Hindlimb muscle (tissue), 1 donor: Measurements from ENCODE around the gene BCAP31. TPM values are rescaled to one million over a fixed set of nuclear protein-coding genes. Genes with fewer than 3 reads are reported as not detected.
A peak's percentile ranks its signal among the peaks of the same experiment; 100 is the strongest.

ENCODE experiments used
- DNase-seq: peaks from one replicate; pipeline ENCODE4 v3.0.0-alpha.2; 2013
- polyA plus RNA-seq: library from polyadenylated mRNA; unstranded; fragments of 120-200 nt; gene quantifications from one replicate; pipeline ENCODE4 v1.2.1, GENCODE V29; 2013; ENCODE audit not compliant: insufficient read length

BCAP31 gene
- polyA plus RNA-seq, result 80.6 TPM

DNA sequence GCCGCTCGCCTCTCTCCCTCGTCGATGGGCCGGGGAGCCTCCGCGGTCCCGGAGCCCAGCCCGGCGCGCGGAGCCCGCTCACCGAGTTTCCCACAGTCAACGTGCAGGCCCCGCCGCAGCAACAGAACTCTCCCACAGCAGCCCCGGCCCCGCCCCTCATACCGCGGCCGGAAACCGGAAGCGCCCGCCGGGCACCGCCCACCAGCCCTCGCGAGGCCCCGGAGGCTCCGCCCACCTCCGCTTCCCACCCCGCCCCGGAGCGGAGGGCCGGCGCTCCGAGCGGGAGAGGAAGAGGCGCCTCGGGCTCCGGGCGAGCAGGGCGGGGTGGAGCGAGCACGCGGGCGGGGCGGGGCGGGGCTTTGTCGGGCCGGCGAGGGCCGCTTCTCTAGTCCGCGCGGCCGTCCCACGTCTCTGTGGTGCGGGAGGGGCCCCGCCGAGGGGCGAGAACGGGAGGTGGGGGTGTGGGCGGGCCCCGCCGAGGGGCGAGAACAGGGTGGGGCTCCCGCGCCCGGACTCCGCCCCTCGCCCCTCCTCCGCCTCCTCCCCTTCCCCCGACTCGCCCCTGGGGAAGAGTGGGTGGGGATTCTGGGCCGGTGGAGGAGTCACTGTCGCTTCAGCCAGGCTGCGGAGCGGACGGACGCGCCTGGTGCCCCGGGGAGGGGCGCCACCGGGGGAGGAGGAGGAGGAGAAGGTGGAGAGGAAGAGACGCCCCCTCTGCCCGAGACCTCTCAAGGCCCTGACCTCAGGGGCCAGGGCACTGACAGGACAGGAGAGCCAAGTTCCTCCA, at the start of gene BCAP31, which contains the start of gene ABCD1:
Gene BCAP31 (minus strand): TSS at position 136 of the 787 bp plus-strand sequence. CDS start 1,143 bp downstream, outside the sequence.
Gene ABCD1 (plus strand): TSS at position 605 of the 787 bp plus-strand sequence. CDS start 411 bp downstream, outside the sequence.
- peak; percentile 88 for DNase-seq

DNA sequence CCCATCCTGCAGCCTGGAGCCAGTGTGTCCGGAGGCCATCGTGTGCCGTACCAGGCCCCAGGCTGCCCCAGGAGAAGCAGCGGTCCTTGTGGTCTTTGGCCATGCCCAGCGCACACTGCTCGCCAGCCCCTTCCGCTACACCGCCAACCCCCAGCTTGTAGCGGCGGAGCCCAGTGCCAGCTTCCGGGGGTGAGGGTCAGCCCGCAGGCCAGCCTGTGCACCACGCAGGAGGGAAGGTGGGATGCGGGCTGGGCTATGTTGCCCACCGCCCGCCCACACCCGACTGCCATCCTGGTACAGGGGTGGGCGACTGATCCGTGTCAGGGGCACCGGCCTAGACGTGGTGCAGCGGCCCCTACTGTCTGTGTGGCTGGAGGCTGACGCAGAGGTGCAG, 49.0 kb upstream of the BCAP31 start:
- no peak for DNase-seq

DNA sequence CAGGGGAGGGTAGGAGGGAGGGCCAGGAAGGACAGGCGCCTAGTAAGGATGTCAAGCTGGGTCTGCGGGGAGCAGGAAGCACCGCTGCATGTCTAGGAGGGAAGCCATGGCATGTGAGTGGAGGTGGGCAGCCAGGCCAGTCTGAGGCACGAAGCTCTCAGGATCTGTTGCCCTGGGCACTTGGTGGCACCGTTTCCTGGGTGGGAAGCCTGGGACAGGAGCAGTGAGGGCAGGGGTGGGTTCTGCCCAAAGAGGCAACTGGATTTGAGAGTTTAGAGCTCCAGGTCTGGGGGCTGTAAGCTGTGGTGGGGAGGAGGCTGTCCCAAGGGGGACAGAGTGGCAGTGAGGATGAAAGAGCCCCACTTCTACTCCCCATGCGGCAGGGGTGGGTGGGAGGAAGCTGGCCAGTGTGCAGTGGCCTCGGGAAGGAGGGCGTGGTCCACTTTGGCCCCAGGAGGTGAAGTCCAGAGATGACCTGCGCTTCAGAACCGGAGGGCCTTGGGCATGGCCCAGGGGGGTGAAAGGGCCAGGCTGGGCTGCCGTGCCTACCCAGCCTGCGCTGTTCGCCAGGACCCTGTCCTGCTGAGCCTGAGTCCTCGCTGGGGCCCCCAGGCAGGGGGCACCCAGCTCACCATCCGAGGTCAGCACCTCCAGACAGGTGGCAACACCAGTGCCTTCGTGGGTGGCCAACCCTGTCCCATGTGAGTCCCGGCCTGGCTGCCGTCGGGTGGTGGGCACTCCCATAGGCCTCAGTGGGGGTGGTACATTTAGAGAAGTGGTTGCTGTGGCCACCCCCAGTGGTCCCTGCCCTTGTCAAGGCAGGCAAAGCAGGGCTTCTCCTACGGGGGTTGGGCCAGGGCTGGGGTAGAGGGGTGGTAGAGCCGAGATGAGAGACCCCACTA, 48.4 kb upstream of the BCAP31 start:
- DNase-seq, result no peak

DNA sequence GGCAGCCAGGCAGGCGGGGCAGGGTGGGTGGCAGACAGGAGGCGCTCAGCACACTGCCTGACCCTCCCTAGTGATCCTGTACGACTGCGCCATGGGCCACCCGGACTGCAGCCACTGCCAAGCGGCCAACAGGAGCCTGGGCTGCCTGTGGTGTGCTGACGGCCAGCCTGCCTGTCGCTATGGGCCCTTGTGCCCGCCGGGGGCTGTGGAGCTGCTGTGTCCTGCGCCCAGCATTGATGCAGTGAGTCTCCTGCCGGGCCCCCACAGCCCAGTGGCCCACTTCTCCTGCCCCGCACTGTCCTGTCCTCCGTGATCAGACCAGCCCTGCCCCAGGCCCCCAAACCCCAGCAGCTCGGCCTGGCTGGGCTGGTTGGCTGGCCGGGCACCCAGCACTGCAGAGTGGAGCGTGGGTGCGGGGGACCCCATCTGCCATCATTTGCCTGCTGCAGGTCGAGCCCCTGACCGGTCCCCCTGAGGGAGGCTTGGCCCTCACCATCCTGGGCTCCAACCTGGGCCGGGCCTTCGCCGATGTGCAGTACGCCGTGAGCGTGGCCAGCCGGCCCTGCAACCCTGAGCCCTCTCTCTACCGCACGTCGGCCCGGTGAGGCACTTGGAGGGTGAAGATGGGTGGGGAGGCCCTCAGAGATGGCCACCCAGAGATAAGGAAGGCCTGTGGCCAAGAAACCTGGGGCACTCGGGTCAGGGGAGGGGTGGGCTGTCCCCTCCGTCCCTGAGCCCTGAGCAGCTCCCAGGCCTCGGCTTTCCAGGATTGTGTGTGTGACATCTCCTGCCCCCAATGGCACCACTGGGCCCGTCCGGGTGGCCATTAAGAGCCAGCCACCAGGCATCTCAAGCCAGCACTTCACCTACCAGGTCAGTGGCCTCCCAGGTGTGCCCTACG, 47.5 kb upstream of the BCAP31 start:
- no peak for DNase-seq

DNA sequence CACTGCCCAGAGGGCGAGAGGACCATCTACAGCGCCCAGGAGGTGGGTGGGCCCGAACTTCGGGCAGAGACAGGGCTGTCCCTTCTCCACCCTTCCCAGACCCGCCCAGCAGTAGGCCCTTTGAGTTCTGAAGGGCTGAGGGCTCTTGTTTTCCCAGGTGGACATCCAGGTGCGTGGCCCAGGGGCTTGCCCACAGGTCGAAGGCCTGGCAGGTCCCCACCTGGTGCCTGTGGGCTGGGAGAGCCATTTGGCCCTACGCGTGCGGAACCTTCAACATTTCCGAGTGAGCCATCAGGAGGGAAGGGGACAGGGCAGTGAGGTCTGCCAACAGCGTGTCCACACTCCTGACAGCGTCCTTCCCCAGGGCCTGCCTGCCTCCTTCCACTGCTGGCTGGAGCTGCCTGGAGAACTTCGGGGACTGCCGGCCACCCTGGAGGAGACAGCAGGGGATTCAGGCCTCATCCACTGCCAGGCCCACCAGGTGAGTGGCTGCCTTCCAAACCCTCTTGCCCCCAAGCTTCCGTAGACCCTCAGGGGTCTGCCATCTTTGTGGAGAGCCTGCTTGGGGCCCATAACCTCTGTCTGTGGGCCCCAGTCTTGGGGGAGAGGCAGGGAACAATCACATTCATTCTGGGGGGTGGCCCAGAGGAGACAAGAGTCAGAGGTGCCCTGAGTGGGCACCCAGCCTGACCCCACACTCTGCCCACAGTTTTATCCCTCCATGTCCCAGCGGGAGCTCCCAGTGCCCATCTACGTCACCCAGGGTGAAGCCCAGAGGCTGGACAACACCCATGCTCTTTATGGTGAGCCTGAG, 46.6 kb upstream of the BCAP31 start:
- DNase-seq, result no peak

DNA sequence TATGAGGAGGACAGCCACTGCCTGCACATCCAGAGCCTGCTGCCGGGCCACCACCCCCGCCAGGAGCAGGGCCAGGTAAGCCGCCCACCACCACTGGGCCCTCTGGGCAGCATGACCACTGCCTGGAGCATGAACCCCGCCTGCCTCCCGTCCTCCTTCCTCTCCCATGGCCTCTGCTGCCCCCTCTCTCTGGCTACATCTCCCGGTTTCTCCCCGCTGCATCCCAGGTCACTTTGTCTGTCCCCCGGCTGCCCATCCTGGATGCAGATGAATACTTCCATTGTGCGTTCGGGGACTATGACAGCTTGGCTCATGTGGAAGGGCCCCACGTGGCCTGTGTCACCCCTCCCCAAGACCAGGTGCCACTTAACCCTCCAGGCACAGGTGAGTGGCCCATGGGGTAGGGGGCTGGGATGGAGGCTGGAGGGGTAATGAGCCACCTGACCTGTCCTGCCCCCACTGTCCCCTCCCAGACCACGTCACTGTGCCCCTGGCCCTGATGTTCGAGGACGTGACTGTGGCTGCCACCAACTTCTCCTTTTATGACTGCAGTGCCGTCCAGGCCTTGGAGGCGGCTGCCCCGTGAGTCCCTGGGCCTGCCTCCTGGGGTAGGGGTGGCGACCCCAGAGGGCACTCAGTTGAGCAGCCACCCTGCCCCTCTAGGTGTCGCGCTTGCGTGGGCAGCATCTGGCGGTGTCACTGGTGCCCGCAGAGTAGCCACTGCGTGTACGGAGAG, 45.8 kb upstream of the BCAP31 start:
- no peak for DNase-seq

DNA sequence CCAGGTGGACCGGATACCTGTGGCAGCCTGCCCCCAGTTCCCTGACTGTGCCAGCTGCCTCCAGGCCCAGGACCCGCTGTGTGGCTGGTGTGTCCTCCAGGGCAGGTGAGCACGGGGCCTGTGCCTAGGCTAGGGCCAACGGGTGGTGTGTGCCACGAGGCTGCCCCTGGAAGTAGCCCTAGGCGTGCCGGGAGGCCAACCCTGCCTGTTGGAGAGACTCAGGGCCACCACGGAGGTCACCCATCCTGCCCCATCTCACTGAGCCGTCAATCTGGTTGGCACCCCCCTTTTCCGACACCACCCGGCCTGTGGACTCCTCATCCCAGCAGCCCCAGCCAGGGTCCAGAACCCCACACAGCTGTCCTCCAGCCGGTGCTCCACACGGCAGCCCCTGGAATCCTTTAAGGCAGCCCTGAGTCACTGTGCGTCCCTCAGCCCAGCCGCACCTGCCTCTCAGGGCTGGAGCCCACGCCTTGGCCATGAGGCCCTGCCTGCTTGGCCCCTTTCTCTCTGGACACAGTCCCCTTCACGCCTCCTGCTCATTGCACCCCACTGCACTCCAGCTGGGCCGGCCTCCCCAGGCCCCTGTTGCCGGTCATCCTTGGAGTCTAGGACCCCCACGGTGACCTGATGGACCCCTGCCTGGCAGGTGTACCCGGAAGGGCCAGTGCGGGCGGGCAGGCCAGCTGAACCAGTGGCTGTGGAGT, 45.1 kb upstream of the BCAP31 start:
- no peak for DNase-seq

DNA sequence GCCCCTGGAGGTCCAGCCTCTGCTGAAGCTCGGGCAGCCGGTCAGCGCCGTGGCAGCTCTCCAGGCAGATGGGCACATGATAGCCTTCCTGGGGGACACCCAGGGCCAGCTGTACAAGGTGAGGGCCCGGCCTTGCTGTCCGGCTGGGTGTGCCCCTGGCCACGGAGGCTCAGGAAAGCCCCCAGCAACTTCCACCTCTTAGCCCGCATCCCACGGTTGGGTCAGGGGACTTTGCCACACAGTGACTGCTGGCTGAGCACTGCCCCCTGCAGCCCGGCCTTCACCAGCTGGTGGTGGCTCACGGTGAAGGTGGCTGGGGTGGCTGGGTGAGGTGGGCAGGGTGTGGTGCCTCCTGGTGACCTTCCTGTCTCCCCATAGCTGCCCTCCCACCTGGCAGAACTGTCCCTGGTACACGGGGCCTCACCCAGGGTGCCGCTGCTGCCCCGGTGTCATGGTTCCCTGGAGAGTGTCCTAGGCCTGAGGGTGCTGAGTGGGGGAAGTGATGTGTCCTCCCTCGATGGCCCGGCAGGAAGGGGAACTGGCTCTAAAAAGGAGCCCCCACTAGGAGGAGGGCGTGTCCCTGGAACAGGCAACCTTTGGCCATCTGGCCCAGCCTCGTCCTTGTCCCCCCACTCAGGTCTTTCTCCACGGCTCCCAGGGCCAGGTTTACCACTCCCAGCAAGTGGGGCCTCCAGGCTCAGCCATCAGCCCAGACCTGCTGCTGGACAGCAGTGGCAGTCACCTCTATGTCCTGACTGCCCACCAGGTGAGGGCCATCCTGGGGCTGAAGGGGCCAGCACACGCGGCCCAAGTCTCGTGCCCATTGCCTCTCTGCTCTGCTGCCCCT, 44.3 kb upstream of the BCAP31 start:
- DNase-seq, result no peak

DNA sequence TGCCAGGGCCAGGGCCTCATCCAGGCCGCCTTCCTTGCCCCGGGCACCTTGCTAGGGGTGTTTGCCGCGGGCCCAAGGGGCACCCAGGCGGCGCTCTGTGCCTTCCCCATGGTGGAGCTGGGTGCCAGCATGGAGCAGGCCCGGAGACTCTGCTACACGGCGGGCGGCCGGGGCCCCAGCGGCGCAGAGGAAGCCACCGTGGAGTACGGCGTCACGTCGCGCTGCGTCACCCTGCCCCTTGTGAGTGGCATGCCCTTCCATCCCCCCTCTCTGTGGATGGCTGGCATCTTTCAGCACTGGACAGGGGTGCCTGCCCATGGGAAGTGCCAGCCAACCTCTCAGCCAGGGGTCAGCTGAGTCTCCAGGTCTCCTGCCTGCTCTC, 43.5 kb upstream of the BCAP31 start:
- DNase-seq, result no peak

DNA sequence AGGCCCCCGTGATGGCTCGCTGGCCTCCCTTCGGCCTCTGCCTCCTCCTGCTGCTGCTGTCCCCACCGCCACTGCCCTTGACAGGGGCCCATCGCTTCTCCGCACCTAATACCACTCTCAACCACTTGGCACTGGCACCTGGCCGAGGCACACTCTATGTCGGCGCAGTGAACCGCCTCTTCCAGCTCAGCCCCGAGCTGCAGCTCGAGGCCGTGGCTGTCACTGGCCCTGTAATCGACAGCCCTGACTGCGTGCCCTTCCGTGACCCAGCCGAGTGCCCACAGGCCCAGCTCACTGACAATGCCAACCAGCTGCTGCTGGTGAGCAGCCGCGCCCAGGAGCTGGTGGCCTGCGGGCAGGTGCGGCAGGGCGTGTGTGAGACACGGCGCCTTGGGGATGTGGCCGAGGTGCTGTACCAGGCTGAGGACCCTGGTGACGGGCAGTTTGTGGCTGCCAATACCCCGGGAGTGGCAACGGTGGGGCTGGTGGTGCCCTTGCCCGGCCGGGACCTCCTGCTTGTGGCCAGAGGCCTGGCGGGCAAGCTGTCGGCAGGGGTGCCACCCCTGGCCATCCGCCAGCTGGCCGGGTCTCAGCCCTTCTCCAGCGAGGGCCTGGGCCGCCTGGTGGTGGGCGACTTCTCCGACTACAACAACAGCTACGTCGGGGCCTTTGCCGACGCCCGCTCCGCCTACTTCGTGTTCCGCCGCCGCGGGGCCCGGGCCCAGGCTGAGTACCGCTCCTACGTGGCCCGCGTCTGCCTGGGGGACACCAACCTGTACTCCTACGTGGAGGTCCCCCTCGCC, 42.9 kb upstream of the BCAP31 start:
- DNase-seq, result no peak

DNA sequence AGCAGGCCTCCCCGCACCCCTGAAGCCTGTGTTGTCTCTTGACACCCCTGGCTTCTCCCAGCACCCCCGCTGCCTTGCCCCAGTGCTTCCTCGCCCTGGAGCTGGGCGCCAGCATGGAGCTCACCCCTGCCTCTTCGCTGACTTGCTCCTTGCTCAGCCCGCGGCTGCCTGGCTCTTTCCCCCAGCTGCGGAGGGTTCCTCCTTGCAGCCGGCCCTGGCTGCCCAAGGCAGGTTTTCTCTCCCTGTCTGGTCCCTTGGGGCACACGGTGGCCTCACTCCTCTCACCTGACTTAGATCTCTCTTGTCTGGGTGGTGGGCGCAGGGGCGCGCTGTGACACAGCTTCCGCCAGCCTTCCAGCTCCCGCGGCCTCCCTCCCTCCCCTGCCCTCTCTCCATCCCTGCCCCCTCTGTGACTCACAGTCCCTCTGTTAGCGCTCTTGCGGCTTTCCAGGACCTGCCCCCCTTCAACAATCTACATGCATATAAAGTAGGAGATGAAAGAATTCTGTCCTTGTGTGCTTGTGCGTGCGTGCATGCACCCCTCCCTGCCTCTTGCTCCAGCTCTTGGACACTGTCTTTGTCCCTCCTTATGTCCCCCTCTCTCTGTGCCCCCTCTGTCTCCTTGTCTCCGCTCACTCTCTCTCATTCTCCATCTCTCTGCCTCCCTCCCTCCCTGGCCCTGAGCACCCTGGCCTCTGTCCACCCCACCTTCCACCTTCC, 42.1 kb upstream of the BCAP31 start:
- DNase-seq, result no peak

DNA sequence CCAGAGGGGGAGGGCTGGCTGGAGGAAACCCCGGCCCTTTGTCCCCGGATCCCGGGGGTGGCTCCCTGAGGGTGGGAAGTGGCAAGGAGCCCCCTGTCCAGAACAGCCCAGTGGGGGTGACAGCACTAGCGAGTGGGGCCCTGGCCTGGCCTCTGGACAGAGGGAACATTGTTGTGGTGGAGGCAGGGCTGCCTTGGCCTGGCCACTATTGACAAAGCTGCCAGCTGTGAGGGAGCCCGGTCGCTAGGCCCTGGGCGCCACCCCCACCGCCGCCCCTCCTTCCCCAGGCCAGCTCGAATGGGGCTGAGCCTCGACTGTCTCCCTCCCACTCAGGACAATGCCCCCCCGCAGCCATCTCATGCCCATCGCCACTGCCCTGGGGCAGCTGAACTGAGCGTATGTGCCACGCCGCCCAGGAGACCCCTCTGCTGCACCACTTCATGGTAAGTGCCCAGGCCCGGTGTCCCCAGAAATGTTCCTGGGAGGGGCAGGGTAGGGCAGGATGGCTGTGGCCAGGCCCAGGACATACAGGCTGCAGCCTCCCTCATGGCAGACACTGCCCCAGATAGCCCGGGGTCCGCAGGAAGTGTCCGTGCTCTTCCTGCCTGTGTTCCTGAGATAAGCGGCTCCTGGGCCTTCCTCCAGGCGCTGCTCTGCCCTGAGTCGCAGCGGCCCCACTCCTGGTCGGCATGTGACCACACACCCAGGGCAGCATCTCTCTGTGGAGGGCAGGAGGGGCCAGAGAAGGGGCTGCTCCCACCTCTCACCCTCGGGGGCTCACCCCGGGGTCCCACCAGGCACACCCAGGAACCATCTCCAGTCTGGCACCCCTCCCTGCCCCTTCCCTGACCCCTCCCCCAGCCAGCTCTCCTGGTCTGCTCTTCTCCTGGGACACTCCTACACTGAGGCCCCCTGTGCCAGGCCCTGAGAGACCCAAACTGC, 41.2 kb upstream of the BCAP31 start:
- DNase-seq, result no peak

DNA sequence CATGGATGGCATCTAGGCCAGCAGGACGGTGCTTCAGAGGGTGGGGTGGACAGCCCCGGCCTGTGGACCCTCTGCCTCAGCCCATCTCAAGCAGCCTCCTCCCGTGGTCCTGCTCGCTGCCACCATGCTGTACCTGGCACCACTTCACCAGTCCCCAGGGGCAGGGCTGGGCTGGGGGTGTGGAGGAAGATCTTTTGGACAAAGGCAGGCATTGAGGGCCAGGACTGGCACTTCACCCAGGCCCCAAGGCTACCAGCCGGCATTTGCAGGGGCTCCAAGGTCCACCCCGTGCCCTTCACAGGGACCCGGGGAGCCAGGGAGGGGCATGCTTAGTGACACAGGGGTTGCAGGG, 40.6 kb upstream of the BCAP31 start:
- DNase-seq, result no peak

DNA sequence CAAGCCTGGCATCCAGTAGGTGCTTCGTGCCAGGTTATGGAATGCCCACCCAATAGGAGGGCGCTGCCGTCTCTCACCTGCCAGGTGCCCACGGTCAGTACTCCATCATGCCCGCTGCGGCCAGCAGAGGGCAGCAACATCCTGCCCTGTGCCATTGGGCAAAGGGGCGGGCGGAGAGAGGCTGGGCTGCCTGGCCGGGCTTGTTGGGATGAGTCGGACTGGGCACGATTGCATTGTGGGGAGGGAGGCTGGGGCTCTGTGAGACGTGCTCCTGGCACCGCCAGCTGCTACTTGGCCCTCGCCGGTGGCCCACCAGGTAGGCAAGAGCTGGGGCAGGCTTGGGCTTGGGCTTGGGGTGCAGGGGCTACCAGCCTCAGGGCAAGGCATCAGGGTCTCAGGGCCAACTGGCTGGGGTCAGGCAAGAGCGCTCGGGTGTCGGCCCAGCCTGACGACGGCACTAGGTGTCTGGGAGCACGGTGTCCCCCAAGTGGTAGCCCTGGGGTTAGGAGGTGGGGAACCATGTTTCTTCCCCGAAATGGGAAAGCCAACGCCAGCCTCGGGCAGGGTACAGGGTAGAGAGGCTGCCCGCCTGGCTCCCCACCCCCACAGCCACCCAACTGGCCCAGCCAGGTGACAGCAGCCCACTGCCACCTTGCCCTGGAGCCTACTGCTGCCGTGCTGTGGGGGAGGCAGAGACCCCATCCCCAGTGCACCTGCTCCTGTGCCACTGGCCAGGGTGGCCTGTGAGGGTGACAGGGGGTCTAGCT, 40.0 kb upstream of the BCAP31 start, which contains the start of gene PLXNB3:
Gene PLXNB3 (plus strand): TSS at position 261 of the 767 bp plus-strand sequence. CDS start 1,287 bp downstream, outside the sequence.
- DNase-seq, result no peak

DNA sequence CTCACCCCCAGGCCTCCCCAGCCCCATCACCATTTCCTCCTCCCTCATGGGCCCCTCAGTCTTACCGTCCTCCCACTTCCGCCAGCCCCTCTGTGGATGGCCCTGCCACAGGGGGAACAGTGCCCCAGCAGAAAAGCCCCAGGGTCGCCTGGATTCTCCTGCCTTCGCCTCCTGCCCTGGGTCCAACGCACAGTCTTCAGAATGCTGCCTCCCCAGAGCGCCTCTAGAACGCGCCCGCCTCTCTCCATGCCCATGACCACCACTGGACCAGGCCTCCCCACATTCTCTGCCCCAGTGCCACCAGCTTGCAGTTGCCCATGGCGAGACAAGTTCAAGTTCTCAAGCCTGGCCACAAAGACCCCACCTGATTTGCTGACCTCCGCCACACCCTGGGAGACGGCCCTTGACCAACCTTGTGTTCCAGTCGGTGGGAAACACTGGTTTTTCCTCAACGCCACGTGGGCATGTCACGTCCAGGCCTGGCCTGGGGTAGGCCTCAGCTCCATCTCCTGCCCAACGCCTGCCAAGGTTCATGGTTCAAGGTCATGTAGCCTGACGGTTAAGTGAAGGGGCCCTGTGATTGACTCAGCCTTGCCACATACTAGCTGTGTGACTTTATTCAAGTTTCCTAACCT, 39.2 kb upstream of the BCAP31 start:
- DNase-seq, result no peak
